ENCODE measurements around the gene DIDO1. TPM values are rescaled to one million over a fixed set of nuclear protein-coding genes. Genes with fewer than 3 reads are reported as not detected.
"Not testable (repeated sequence)": the region's sequence is repeated elsewhere in the genome, so short reads cannot be mapped to it uniquely, and the experiment has no call there.

The DIDO1 gene
- total and polyA plus RNA-seq, 8 donors: 38.1 to 65.9 (median 58.5) TPM

GRCh38 chr20:62962891-62963613 is 36.7 kb upstream of the DIDO1 start:
- H3K4me1 ChIP-seq: no peaks in the 10 kb centered on the region
- intact Hi-C loops (cut with DNase I): no loop called here
- H3K36me3 ChIP-seq: peaks cover 0 to 52% of the 10 kb centered on the region in 2 donors
- DNase-seq (peak in 1 of 4 donors; percentile 71), ATAC-seq (no peak)
- TF ChIP-seq CTCF (IDR thresholded peaks at IDR 0.05): no peak
- H3K4me3 ChIP-seq: no peak overlapping the region
- H3K27ac ChIP-seq: no peak overlapping the region
- H3K27me3 ChIP-seq: peaks cover 0 to 4% of the 10 kb centered on the region in 2 donors
- H3K9me3 ChIP-seq: no peaks in the 10 kb centered on the region

GRCh38 chr20:62962221-62962879 is 36.0 kb upstream of the DIDO1 start:
- Histone ChIP-seq H3K9me3 (no peaks in the 10 kb centered on the region), H3K4me1 (no peaks in the 10 kb centered on the region), H3K27ac (no peak overlapping the region), H3K27me3 (no peaks in the 10 kb centered on the region), H3K36me3 (peaks cover 0 to 58% of the 10 kb centered on the region in 2 donors), H3K4me3 (no peak overlapping the region)
- no peak for TF ChIP-seq CTCF (IDR thresholded peaks at IDR 0.05)
- intact Hi-C loops (cut with DNase I): no loop called here
- DNase-seq (peak in 1 of 4 donors; percentile 64), ATAC-seq (no peak)

- TF ChIP-seq CTCF (IDR thresholded peaks at IDR 0.05): no peak
- Histone ChIP-seq H3K9me3 (no peaks in the 10 kb centered on the region), H3K27ac (no peak overlapping the region), H3K36me3 (peaks cover 0 to 62% of the 10 kb centered on the region in 2 donors), H3K4me3 (no peak overlapping the region), H3K4me1 (no peaks in the 10 kb centered on the region), H3K27me3 (no peaks in the 10 kb centered on the region)
- intact Hi-C loops (cut with DNase I): no loop called here
- no peak for ATAC-seq
- DNase-seq: peak in 1 of 4 donors; percentile 43
Observed at GRCh38 chr20:62961799-62962198, 35.5 kb upstream of the DIDO1 start.

- no peaks in the 10 kb centered on the region for H3K27me3 ChIP-seq
- H3K4me3 ChIP-seq: no peak overlapping the region
- no peak for TF ChIP-seq CTCF (IDR thresholded peaks at IDR 0.05)
- H3K36me3 ChIP-seq: peaks cover 0 to 62% of the 10 kb centered on the region in 2 donors
- H3K9me3 ChIP-seq: no peaks in the 10 kb centered on the region
- no peak overlapping the region for H3K27ac ChIP-seq
- intact Hi-C loops (cut with DNase I): no loop called here
- H3K4me1 ChIP-seq: no peaks in the 10 kb centered on the region
- peak in 1 of 4 donors; percentile 63 for DNase-seq
- no peak for ATAC-seq
Observed at GRCh38 chr20:62961310-62961783, 35.0 kb upstream of the DIDO1 start.

- H3K4me3 ChIP-seq; ATAC-seq; H3K27me3 ChIP-seq; H3K4me1 ChIP-seq; H3K27ac ChIP-seq; H3K9me3 ChIP-seq; intact Hi-C loops (cut with DNase I): not testable (repeated sequence)
- H3K36me3 ChIP-seq: peaks cover 0 to 61% of the 10 kb centered on the region in 2 donors
- DNase-seq: peak in 1 of 4 donors; percentile 73
Observed at GRCh38 chr20:62960446-62961309, 34.4 kb upstream of the DIDO1 start.
